GM23248 (cell line): Measurements from ENCODE around the gene APOC3. TPM values are rescaled to one million over a fixed set of nuclear protein-coding genes. Genes with fewer than 3 reads are reported as not detected.
A peak's percentile ranks its signal among the peaks of the same experiment; 100 is the strongest.

Source experiments
- DNase-seq: peaks from one replicate; pipeline ENCODE4 v3.0.0-alpha.2; 2015
- H2AFZ ChIP-seq: fragments of 200-600 bp; sonication (generic); 2 replicates; pipeline ENCODE4 v1.6.1; 2016; ENCODE audit warnings: antibody characterized with exemption
- H3F3A ChIP-seq: fragments of 200-600 bp; sonication (generic); 2 replicates; pipeline ENCODE4 v1.6.1; 2016; ENCODE audit warnings: mild to moderate bottlenecking, antibody characterized with exemption, mixed run types; ENCODE audit not compliant: insufficient read depth
- H3K27ac ChIP-seq: fragments of 200-600 bp; sonication (generic); 2 replicates; pipeline ENCODE4 v1.5.1; 2016; ENCODE audit warnings: mild to moderate bottlenecking
- H3K27me3 ChIP-seq: fragments of 200-600 bp; sonication (generic); replicated peaks from 2 replicates; pipeline ENCODE4 v1.6.1; 2016; ENCODE audit warnings: mild to moderate bottlenecking; ENCODE audit not compliant: insufficient read depth
- H3K36me3 ChIP-seq: fragments of 200-600 bp; sonication (generic); 2 replicates; pipeline ENCODE4 v1.6.1; 2016; ENCODE audit warnings: low read depth, mild to moderate bottlenecking
- H3K4me1 ChIP-seq: fragments of 200-600 bp; sonication (generic); 2 replicates; pipeline ENCODE4 v1.6.1; 2016; ENCODE audit warnings: mild to moderate bottlenecking; ENCODE audit not compliant: insufficient read depth
- H3K4me2 ChIP-seq: fragments of 200-600 bp; sonication (generic); one replicate; pipeline ENCODE4 v1.6.1; 2016; ENCODE audit warnings: mild to moderate bottlenecking; ENCODE audit not compliant: unreplicated experiment
- H3K4me3 ChIP-seq: fragments of 200-600 bp; sonication (generic); 2 replicates; pipeline ENCODE4 v1.5.1; 2016; ENCODE audit warnings: mild to moderate bottlenecking
- H3K79me2 ChIP-seq: fragments of 200-600 bp; sonication (generic); 2 replicates; pipeline ENCODE4 v1.6.1; 2016; ENCODE audit warnings: mild to moderate bottlenecking; ENCODE audit not compliant: insufficient read depth
- H3K9ac ChIP-seq: fragments of 200-600 bp; sonication (generic); 2 replicates; pipeline ENCODE4 v1.6.1; 2016; ENCODE audit warnings: mild to moderate bottlenecking
- H3K9me2 ChIP-seq: fragments of 200-600 bp; sonication (generic); 2 replicates; pipeline ENCODE4 v1.6.1; 2016; ENCODE audit warnings: mixed run types, mild to moderate bottlenecking, moderate library complexity; ENCODE audit not compliant: insufficient read depth
- H3K9me3 ChIP-seq: fragments of 200-600 bp; sonication (generic); one replicate; pipeline ENCODE4 v1.6.1; 2017; ENCODE audit warnings: low read depth
- H4K20me1 ChIP-seq: fragments of 200-600 bp; sonication (generic); 2 replicates; pipeline ENCODE4 v1.6.0; 2016; ENCODE audit not compliant: insufficient read depth
- EZH2 ChIP-seq: fragments of 200-600 bp; sonication (generic); IDR thresholded peaks from 2 replicates; pipeline ENCODE4 v1.6.1; 2018; ENCODE audit warnings: antibody characterized with exemption, mild to moderate bottlenecking; ENCODE audit not compliant: insufficient read depth, poor library complexity, severe bottlenecking
- EZH2phosphoT487 ChIP-seq: fragments of 200-600 bp; sonication (generic); IDR thresholded peaks from 2 replicates; pipeline ENCODE4 v1.6.1; 2018; ENCODE audit warnings: antibody characterized with exemption, moderate library complexity, mild to moderate bottlenecking, low read depth; ENCODE audit not compliant: insufficient read depth
- WGBS, 2 experiments: methylation state at CpG; one replicate each; pipeline ENCODE4 v1.1.6; 2015 to 2017; ENCODE audit warnings: low lambda C conversion rate in 2 of 2, low coverage in 1 of 2; ENCODE audit errors: missing lambda C conversion rate in 2 of 2; 5-methylcytosine and 5-hydroxymethylcytosine counted together
- in situ Hi-C: fragments of 300-500 bp; cut with MboI; formaldehyde crosslinking; loops from 2 replicates; pipeline ENCODE4 v1.15.0; 2020
- polyA plus RNA-seq: library from polyadenylated mRNA; unstranded; fragments of >200 nt; fragmentation: Nextera tagmentation; extraction: Ambion mirVana; gene quantifications from 2 replicates; pipeline ENCODE4 v1.2.1, GENCODE V29; 2016
- total RNA-seq: library from RNA; depleted of rRNA; stranded (reverse); fragments of >200 nt; shearing (Covaris generic); gene quantifications from 2 replicates; pipeline ENCODE4 v1.2.3, GENCODE V29; 2014

Gene APOC3
- total and polyA plus RNA-seq, 2 experiments from 2014 or later = not detected

- Histone ChIP-seq H3K4me1 (peaks cover 77% of the 10 kb centered on the region), H3K9me2 (no peaks in the 10 kb centered on the region), H3K27ac (peak overlapping the region; percentile 81), H4K20me1 (no peaks in the 10 kb centered on the region), H3K9me3 (no peaks in the 10 kb centered on the region), H3K36me3 (no peaks in the 10 kb centered on the region), H3K79me2 (no peaks in the 10 kb centered on the region), H3K4me3 (no peak overlapping the region), H3K4me2 (no peak overlapping the region), H3K27me3 (no peaks in the 10 kb centered on the region), H3F3A (peaks cover 64% of the 10 kb centered on the region), H3K9ac (no peak overlapping the region), H2AFZ (no peak overlapping the region)
- DNase-seq = peak; percentile 51
- 58 to 61% methylated on average over 6 of the region's 6 CpGs for WGBS, 2 experiments
- in situ Hi-C loops = no loop called here
- TF ChIP-seq EZH2 = no peak
Observed at GRCh38 chr11:116866804-116867455, 37.2 kb downstream of the APOC3 start.

DNA sequence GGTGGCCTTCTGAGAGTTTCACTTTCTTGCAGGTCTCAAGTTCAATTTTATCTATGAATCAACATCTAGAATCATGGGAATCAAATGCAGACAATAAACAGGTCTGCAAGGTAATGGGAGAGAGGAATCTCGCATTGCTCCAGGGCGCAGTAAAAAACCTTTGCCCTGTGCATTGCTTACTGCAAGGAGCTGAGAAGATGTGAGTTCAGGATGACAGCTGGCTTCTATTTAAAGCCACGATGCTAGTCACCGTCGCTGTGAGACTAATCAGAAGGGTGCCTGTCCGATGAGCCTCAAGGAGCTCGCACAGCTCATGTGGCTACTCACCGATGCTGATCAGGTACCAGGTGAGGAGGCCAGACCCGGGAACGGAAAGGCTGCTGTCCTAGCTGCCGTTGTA is 37.9 kb downstream of the APOC3 start:
- H4K20me1 ChIP-seq = no peaks in the 10 kb centered on the region
- no peak overlapping the region for H3K4me3 ChIP-seq
- peaks cover 74% of the 10 kb centered on the region for H3K4me1 ChIP-seq
- H3K79me2 ChIP-seq = no peaks in the 10 kb centered on the region
- no peaks in the 10 kb centered on the region for H3K36me3 ChIP-seq
- H2AFZ ChIP-seq = no peak overlapping the region
- TF ChIP-seq EZH2phosphoT487 (no peak), EZH2 (no peak)
- WGBS, 2 experiments = 86 to 87% methylated on average over 11 of the region's 11 CpGs
- no peak overlapping the region; the same call in 1 of the 2 replicates for H3K27ac ChIP-seq
- H3K9ac ChIP-seq = no peak overlapping the region
- H3K9me2 ChIP-seq = no peaks in the 10 kb centered on the region
- no peak for DNase-seq
- no peak overlapping the region for H3K4me2 ChIP-seq
- peaks cover 61% of the 10 kb centered on the region for H3F3A ChIP-seq
- no peaks in the 10 kb centered on the region for H3K9me3 ChIP-seq
- no peaks in the 10 kb centered on the region for H3K27me3 ChIP-seq
- in situ Hi-C loops = no loop called here

DNA sequence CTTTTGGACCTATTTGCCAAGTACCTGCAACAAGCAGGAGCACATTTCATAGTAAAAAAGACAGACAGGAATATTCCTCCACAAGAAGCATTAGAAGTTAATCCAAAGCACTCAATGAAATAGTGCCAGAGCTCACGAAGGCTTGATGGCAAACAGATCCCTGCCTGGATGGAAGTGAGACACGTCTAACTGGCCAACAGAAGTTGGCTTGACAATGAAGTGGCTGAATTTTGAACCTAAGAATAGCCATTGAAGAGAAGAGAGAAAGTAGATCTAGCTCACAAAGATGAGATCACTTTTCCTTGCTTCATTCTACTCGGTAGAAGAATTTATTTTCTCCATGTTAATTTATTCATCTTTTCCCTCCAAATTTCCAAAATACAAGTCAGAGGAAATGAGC is 38.4 kb downstream of the APOC3 start:
- H3K79me2 ChIP-seq = no peaks in the 10 kb centered on the region
- H2AFZ ChIP-seq = no peak overlapping the region
- H3K36me3 ChIP-seq = no peaks in the 10 kb centered on the region
- H4K20me1 ChIP-seq = no peaks in the 10 kb centered on the region
- WGBS, 2 experiments = 72 to 75% methylated on average over 3 of the region's 3 CpGs
- H3K4me3 ChIP-seq = no peak overlapping the region
- no peaks in the 10 kb centered on the region for H3K9me2 ChIP-seq
- TF ChIP-seq EZH2 (no peak), EZH2phosphoT487 (no peak)
- H3K9me3 ChIP-seq = no peaks in the 10 kb centered on the region
- in situ Hi-C loops = no loop called here
- no peak overlapping the region for H3K9ac ChIP-seq
- no peak for DNase-seq
- no peak overlapping the region for H3K4me2 ChIP-seq
- no peak overlapping the region for H3K27ac ChIP-seq
- peaks cover 59% of the 10 kb centered on the region for H3F3A ChIP-seq
- H3K27me3 ChIP-seq = no peaks in the 10 kb centered on the region
- peaks cover 70% of the 10 kb centered on the region for H3K4me1 ChIP-seq

DNA sequence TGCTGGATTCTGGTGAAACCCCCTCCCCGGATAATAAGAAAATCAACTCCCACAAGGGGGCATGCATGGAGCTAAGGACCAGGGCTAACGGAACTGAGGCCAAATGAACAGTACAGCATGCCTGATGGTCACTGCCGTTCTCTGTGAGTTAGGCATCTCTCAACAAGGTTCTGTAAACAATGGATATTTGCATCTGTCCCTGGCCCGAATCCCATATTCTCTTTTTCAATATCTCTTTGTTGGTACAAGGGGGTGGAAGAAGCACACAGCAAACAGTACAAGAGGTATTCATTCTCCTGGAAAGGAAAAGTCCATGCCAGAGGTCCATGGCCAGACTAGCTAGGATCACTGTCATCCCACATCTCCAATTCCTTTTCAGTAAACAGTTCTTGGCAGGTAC is 39.9 kb downstream of the APOC3 start:
- H3K36me3 ChIP-seq = no peaks in the 10 kb centered on the region
- H3K9me2 ChIP-seq = no peaks in the 10 kb centered on the region
- TF ChIP-seq EZH2 (no peak), EZH2phosphoT487 (no peak)
- DNase-seq = no peak
- no peak overlapping the region for H3K27ac ChIP-seq
- H3K4me2 ChIP-seq = no peak overlapping the region
- H3K4me1 ChIP-seq = peaks cover 63% of the 10 kb centered on the region
- H3F3A ChIP-seq = peaks cover 60% of the 10 kb centered on the region
- no peaks in the 10 kb centered on the region for H3K27me3 ChIP-seq
- in situ Hi-C loops = loop anchor here (10.0 kb wide), 1 partner anchor 235 kb away; no protein-coding TSS in a partner anchor
- 97 to 98% methylated on average over 4 of the region's 4 CpGs for WGBS, 2 experiments
- H4K20me1 ChIP-seq = no peaks in the 10 kb centered on the region
- H3K9ac ChIP-seq = no peak overlapping the region
- no peak overlapping the region for H3K4me3 ChIP-seq
- H2AFZ ChIP-seq = no peak overlapping the region
- no peaks in the 10 kb centered on the region for H3K9me3 ChIP-seq
- H3K79me2 ChIP-seq = no peaks in the 10 kb centered on the region
